K562 (cell line): ENCODE measurements around the gene DPP9. TPM values are rescaled to one million over a fixed set of nuclear protein-coding genes. Genes with fewer than 3 reads are reported as not detected.
A peak's percentile ranks its signal among the peaks of the same experiment; 100 is the strongest.

Source experiments
- ATAC-seq: fragments of 200-7000 bp; cut with Tn5 transposase; 3 replicates; pipeline ENCODE4 v1.9.1; 2020; ENCODE audit warnings: moderate library complexity
- BruUV-seq: library from RNA; stranded (reverse); fragments of 400-500 nt; replicated peaks from 2 replicates; lab custom pipeline; 2021; lab: Mats Ljungman, UMichigan
- CTCF ChIA-PET: fragments of 300-600 bp; formaldehyde crosslinking; extraction: SDS; loops from one replicate; lab custom pipeline; 2021; ENCODE audit warnings: low intra/inter-chr PET ratio; lab: Yijun Ruan, JAX
- POLR2A ChIA-PET: fragments of 300-600, 350-650 bp; sonication (Branson Sonifier 250); formaldehyde crosslinking; extraction: SDS; loops from one replicate; lab custom pipeline; 2021; ENCODE audit warnings: antibody characterized with exemption, inconsistent platforms; lab: Yijun Ruan, JAX
- DNase-seq, 4 experiments: peaks; one replicate each; pipeline versions ENCODE4 v3.0.0 to v3.0.0-alpha.2; 2011 to 2018; ENCODE audit warnings: low spot score in 3 of 4, mixed read lengths in 3 of 4; ENCODE audit errors: extremely low read depth in 1 of 4
- FAIRE-seq: peaks from 2 replicates; lab custom pipeline; 2011; peaks lifted over from hg19 to GRCh38; lab: Jason Lieb, UNC
- H2AFZ ChIP-seq: 2 replicates; pipeline ENCODE4 v1.6.0; 2011; ENCODE audit warnings: low read depth, low read length, control low read depth, inconsistent platforms
- H3K27ac ChIP-seq: fragments of 200-600 bp; 3 replicates; pipeline ENCODE4 v1.8.0; 2011; ENCODE audit warnings: low read depth, mild to moderate bottlenecking, control low read depth, inconsistent platforms, low read length, moderate library complexity, mixed read lengths; ENCODE audit errors: extremely low read depth
- H3K27me3 ChIP-seq, 2 experiments: fragments of 300-600 bp in 1 of 2; 2 replicates in 1 of 2; 3 replicates in 1 of 2; pipeline versions ENCODE4 v1.6.0 to v1.8.0; 2011; ENCODE audit warnings: inconsistent platforms in 2 of 2, low read length in 2 of 2, mild to moderate bottlenecking in 1 of 2, mixed read lengths in 1 of 2, moderate library complexity in 1 of 2; ENCODE audit not compliant: control insufficient read depth in 2 of 2, insufficient read depth in 2 of 2
- H3K36me3 ChIP-seq: fragments of 300-600 bp; 3 replicates; pipeline ENCODE4 v1.8.0; 2011; ENCODE audit warnings: mild to moderate bottlenecking, low read length, inconsistent platforms; ENCODE audit not compliant: control insufficient read depth, insufficient read depth
- H3K4me1 ChIP-seq, 2 experiments: fragments of 200-600 bp in 1 of 2; replicated peaks in 1 of 2; 2 replicates in 1 of 2; 3 replicates in 1 of 2; pipeline versions ENCODE4 v1.5.1 to v1.8.0; 2011; ENCODE audit warnings: inconsistent platforms in 2 of 2, low read length in 2 of 2, mild to moderate bottlenecking in 1 of 2, mixed read lengths in 1 of 2, moderate library complexity in 1 of 2; ENCODE audit not compliant: control insufficient read depth in 2 of 2, insufficient read depth in 2 of 2
- H3K4me2 ChIP-seq: 2 replicates; pipeline ENCODE4 v1.6.1; 2011; ENCODE audit warnings: low read length, control low read depth, inconsistent platforms, mixed read lengths; ENCODE audit not compliant: insufficient read depth
- H3K4me3 ChIP-seq: fragments of 200-600 bp; sonication (generic), shearing (Covaris generic); 2 replicates; pipeline ENCODE4 v1.5.1; 2016; ENCODE audit warnings: control low read depth, inconsistent platforms
- H3K79me2 ChIP-seq: fragments of 200-600 bp; 3 replicates; pipeline ENCODE4 v1.8.0; 2011; ENCODE audit warnings: low read length, inconsistent platforms; ENCODE audit not compliant: control insufficient read depth, insufficient read depth
- H3K9ac ChIP-seq, 2 experiments: 2 replicates each; pipeline versions ENCODE4 v1.6.0 to v1.6.1; 2011; ENCODE audit warnings: low read depth in 2 of 2, low read length in 2 of 2, control low read depth in 1 of 2, inconsistent platforms in 1 of 2, mild to moderate bottlenecking in 1 of 2, mixed read lengths in 1 of 2; ENCODE audit not compliant: insufficient read depth in 1 of 2
- H3K9me1 ChIP-seq: one replicate; pipeline ENCODE4 v1.6.0; 2011; ENCODE audit warnings: inconsistent platforms, mild to moderate bottlenecking, low read length, moderate library complexity; ENCODE audit not compliant: control insufficient read depth, insufficient read depth
- H3K9me3 ChIP-seq: replicated peaks from 2 replicates; pipeline ENCODE4 v1.5.1; 2011; ENCODE audit warnings: low read depth, low read length, inconsistent platforms; ENCODE audit not compliant: control insufficient read depth, insufficient read depth
- H4K20me1 ChIP-seq: replicated peaks from 2 replicates; pipeline ENCODE4 v1.6.1; 2011; ENCODE audit warnings: low read length, inconsistent platforms, mixed read lengths; ENCODE audit not compliant: control insufficient read depth, insufficient read depth
- ATF1 ChIP-seq, 2 experiments: fragments of 450-650 bp in 1 of 2; IDR thresholded peaks; 2 replicates each; pipeline ENCODE4 v1.6.1; 2016; ENCODE audit warnings: missing compliant biosample characterization in 1 of 2, missing genetic modification characterization in 1 of 2
- GABPA ChIP-seq: fragments of 200-800 bp; sonication (Bioruptor generic); conservative IDR thresholded peaks from 2 replicates; pipeline ENCODE4 v1.6.1; 2016; ENCODE audit warnings: low read depth, missing genetic modification characterization, missing compliant biosample characterization
- IRF2 ChIP-seq: sonication (generic); formaldehyde crosslinking; IDR thresholded peaks from 2 replicates; pipeline ENCODE4 v1.8.1; 2022; ENCODE audit warnings: mild to moderate bottlenecking, missing genetic modification reagents
- MTA1 ChIP-seq: fragments of 450-650 bp; IDR thresholded peaks from 2 replicates; pipeline ENCODE4 v1.6.1; 2017; ENCODE audit warnings: borderline replicate concordance
- PHF20 ChIP-seq: fragments of 450-650 bp; IDR thresholded peaks from 2 replicates; pipeline ENCODE4 v1.6.1; 2018; ENCODE audit not compliant: partially characterized antibody
- SRSF7 ChIP-seq: fragments of 200-400 bp; formaldehyde crosslinking; optimal IDR thresholded peaks from 2 replicates; pipeline ENCODE3; 2017; ENCODE audit warnings: mild to moderate bottlenecking, low read depth, low read length
- TAF7 ChIP-seq: fragments of 450-650 bp; IDR thresholded peaks from 2 replicates; pipeline ENCODE4 v1.6.1; 2016; ENCODE audit warnings: missing genetic modification characterization, missing compliant biosample characterization
- ZNF174 ChIP-seq: fragments of 250-450 bp; sonication (Bioruptor Pico); IDR thresholded peaks from 2 replicates; pipeline ENCODE4 v1.4.0; 2020; ENCODE audit warnings: mild to moderate bottlenecking
- ZNF232 ChIP-seq: sonication (generic); formaldehyde crosslinking; IDR thresholded peaks from 2 replicates; pipeline ENCODE4 v1.8.0; 2022; ENCODE audit warnings: mild to moderate bottlenecking, missing genetic modification reagents
- ZNF384 ChIP-seq: IDR thresholded peaks from 2 replicates; pipeline ENCODE4 v1.6.1; 2012; ENCODE audit warnings: low read depth, low read length, improper control_type of control experiment
- ZNF75A ChIP-seq: fragments of 450-650 bp; formaldehyde crosslinking; IDR thresholded peaks from 2 replicates; pipeline ENCODE4 v1.4.0; 2020; ENCODE audit warnings: mild to moderate bottlenecking
- WGBS: fragments of 100-300 bp; shearing (Covaris generic); methylation state at CpG from one replicate; pipeline ENCODE4 v1.1.6; 2016; ENCODE audit warnings: low coverage, mixed read lengths; ENCODE audit not compliant: insufficient coverage; ENCODE audit errors: missing lambda C conversion rate; 5-methylcytosine and 5-hydroxymethylcytosine counted together
- in situ Hi-C: fragments of 300-500 bp; cut with MboI; formaldehyde crosslinking; loops from 4 replicates; pipeline ENCODE4 v1.15.0; 2018; ENCODE audit warnings: inconsistent platforms, mixed read lengths
- intact Hi-C: fragments of 100-400 bp; cut with micrococcal nuclease; formaldehyde crosslinking; loops from 2 replicates; pipeline ENCODE4 v1.14.2; 2022
- polyA plus RNA-seq, 8 experiments: library from polyadenylated mRNA; depleted of rRNA in 4 of 8; stranded (reverse) in 5 of 8; unstranded in 3 of 8; fragments of >200 nt; fragmentation: Nextera tagmentation in 2 of 8; fragmentation: Illumina TruSeq in 1 of 8; extraction: Ambion mirVana in 2 of 8; extraction: Trizol in 1 of 8; gene quantifications; 2 replicates each; pipeline versions ENCODE4 v1.2.1 to v1.2.3, GENCODE V29; 2011 to 2014; ENCODE audit warnings: inconsistent platforms in 1 of 8, missing spikeins in 1 of 8
- total RNA-seq, 7 experiments: library from RNA; depleted of rRNA in 6 of 7; stranded (reverse); fragments of >200 nt in 6 of 7; fragmentation: Illumina TruSeq in 2 of 7; extraction: Trizol in 2 of 7; gene quantifications; 2 replicates each; pipeline versions ENCODE4 v1.2.1 to v1.2.3, GENCODE V29; 2011 to 2021; ENCODE audit warnings: low replicate concordance in 1 of 7
- TF ChIP-seq, protein P1 (sequence below): fragments of 250-450 bp; sonication (Bioruptor Pico); IDR thresholded peaks from 2 replicates; pipeline ENCODE4 v1.5.0; 2021; ENCODE audit warnings: mild to moderate bottlenecking, moderate library complexity
- TF ChIP-seq, protein P2 (sequence below): sonication (generic); formaldehyde crosslinking; IDR thresholded peaks from 2 replicates; pipeline ENCODE4 v1.8.1; 2022; ENCODE audit warnings: missing genetic modification reagents
- TF ChIP-seq, protein P3 (sequence below), 2 experiments: IDR thresholded peaks; 2 replicates each; pipeline ENCODE4 v1.6.1; 2011; ENCODE audit warnings: borderline replicate concordance in 1 of 2, control low read depth in 1 of 2, low read depth in 1 of 2, low read length in 1 of 2, mild to moderate bottlenecking in 1 of 2, mixed read lengths in 1 of 2, moderate library complexity in 1 of 2; ENCODE audit not compliant: insufficient read depth in 1 of 2, insufficient read length in 1 of 2, poor library complexity in 1 of 2, severe bottlenecking in 1 of 2; ENCODE audit errors: extremely low read depth in 1 of 2

The DPP9 gene
- total and polyA plus RNA-seq, 9 of the 15 experiments (the other 6 are each of a cell fraction or from before 2014, with no cell fraction given): 0.90 to 66.7 (median 24.5) TPM

DNA sequence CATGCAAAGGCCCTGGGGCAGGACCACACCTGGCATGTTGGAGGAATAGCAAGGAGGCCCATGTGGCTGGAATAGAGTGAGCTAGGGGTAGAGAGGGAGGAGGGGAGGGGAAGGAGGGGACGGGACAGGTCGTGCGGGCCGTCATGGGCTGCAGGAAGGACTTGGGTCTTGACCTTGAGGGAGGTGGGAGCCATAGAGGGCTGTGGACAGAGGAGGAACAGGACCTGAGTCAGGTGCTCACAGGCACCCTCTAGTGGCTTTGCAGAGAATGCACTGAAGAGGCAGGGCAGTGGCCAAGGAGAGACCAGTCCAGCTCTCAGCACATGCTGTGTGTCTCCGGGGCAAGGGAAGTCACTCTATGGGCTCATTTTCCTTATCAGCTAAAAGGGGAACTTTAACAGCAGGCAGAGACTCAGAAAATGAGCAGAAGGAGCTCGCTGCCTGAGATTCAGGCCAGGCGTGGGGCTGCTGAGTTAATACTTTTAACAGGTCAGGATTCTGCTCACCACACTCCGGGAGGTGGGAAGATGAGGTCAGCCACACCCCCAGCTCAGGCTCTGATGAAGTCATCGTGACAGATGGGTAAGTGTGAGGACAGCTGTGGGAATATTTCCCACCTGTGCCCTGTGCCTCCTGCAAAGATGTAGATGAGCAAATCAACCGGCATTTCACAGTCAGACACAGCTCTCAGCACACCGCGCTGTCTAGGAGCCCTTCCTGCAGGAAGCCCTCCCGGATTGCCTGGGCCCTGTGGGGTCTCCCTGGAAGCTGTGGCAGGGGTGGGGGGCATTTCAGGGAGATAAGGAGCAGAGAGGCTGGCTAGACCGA lies 90.3 kb downstream of the DPP9 start:
- BruUV-seq: no TSS peak
- intact Hi-C loops: loop anchor here (1.0 kb wide), 1 partner anchor 58 kb away; no protein-coding TSS in a partner anchor
- 16% methylated on average over 13 of the region's 14 CpGs for WGBS
- no peak overlapping the region for H3K4me3 ChIP-seq
- H3K79me2 ChIP-seq: no peaks in the 10 kb centered on the region
- H3K9me1 ChIP-seq: no peaks in the 10 kb centered on the region
- no peaks in the 10 kb centered on the region for H3K9me3 ChIP-seq
- peak overlapping the region; percentile 70 for H2AFZ ChIP-seq
- peak overlapping the region; percentile 53; the same call in 2 of the 3 replicates for H3K27ac ChIP-seq
- ATAC-seq (peak; percentile 89), DNase-seq (peak; percentile 81 to 88 (median 82)), FAIRE-seq (peak; percentile 95)
- H4K20me1 ChIP-seq: no peaks in the 10 kb centered on the region
- ChIA-PET CTCF (interaction anchor here (0.7 to 1.4 kb wide), 4 partner anchors 9 to 75 kb away, joined by 3 to 4 read pairs (median 4); no protein-coding TSS in a partner anchor), POLR2A (interaction anchor here (0.5 to 1.3 kb wide), 8 partner anchors 10 to 349 kb away, joined by 3 to 5 read pairs (median 4); partner anchors contain the start of gene PLIN4)
- H3K4me2 ChIP-seq: peak overlapping the region; percentile 61
- no peaks in the 10 kb centered on the region for H3K27me3 ChIP-seq
- peaks cover 25 to 35% of the 10 kb centered on the region in 2 experiments for H3K4me1 ChIP-seq
- H3K36me3 ChIP-seq: no peaks in the 10 kb centered on the region
- in situ Hi-C loops: no loop called here
- H3K9ac ChIP-seq: peak overlapping the region in 1 of 2 experiments; percentile 28; a peak in 2 of 4 replicates
- TF ChIP-seq ZNF384: no peak
- TF ChIP-seq IRF2 (CRISPR knock-in tag): no peak
- TF ChIP-seq ZNF75A (CRISPR knock-in tag): no peak
- no peak for TF ChIP-seq SRSF7
- TF ChIP-seq, protein P1, sequence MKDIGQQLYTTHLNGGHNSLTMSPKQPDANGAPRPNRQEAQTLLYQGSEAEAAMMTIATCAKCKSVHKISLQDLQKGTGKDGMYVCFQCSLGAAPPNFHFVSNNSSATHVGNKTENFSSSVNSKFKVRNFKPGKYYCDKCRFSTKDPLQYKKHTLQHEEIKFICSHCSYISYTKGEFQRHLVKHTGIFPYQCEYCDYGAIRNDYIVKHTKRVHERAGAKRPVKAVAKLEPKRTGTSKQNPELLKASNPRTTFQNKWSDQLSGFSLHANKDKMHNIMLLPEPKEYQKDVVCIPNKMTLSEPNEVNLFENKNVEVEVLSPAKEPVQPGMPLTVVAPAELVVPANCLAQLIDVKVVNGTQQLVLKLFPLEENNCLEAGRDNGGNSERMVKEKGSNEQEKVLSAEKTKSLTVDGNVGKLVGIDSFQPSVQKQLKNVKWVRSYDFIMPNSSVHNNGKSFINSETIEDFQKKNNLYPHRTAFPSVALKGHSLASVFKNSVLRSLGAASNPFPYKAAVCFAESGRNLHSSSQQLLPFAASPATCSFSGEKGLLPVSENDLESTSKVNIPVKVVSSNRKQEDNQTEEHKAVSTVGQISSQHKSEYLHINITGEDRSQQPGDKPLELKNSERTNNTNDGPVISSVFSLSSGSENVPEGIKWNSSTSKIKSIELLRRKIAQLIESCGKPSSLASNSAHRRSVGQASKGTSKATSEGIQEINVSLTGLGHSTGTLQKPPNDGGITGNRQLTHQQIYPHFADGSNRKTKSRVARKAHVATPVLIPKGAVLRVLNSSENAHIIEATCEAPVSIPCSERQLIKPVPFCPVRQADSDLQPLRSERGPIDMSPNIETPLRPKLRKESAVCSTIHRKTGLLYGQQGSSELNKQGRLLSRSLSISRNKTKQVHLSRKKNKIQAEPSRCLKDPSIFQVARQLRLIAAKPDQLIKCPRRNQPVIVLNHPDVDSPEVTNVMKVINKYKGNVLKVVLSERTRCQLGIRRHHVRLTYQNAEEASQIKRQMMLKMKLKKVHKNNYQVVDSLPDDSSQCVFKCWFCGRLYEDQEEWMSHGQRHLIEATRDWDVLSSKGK: no peak
- TF ChIP-seq TAF7: no peak
- TF ChIP-seq, protein P2, sequence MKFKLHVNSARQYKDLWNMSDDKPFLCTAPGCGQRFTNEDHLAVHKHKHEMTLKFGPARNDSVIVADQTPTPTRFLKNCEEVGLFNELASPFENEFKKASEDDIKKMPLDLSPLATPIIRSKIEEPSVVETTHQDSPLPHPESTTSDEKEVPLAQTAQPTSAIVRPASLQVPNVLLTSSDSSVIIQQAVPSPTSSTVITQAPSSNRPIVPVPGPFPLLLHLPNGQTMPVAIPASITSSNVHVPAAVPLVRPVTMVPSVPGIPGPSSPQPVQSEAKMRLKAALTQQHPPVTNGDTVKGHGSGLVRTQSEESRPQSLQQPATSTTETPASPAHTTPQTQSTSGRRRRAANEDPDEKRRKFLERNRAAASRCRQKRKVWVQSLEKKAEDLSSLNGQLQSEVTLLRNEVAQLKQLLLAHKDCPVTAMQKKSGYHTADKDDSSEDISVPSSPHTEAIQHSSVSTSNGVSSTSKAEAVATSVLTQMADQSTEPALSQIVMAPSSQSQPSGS (CRISPR knock-in tag): no peak
- no peak for TF ChIP-seq ZNF232
- TF ChIP-seq, protein P3, sequence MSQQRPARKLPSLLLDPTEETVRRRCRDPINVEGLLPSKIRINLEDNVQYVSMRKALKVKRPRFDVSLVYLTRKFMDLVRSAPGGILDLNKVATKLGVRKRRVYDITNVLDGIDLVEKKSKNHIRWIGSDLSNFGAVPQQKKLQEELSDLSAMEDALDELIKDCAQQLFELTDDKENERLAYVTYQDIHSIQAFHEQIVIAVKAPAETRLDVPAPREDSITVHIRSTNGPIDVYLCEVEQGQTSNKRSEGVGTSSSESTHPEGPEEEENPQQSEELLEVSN (IDR thresholded peaks at IDR 0.05; ENCODE audit: borderline replicate concordance in 1 of 2, extremely low read depth in 1 of 2, insufficient read depth in 1 of 2, insufficient read length in 1 of 2, low read depth in 1 of 2, low read length in 1 of 2, poor library complexity in 1 of 2, severe bottlenecking in 1 of 2): peak in 1 of 2 experiments; percentile 59
- peak; percentile 81 for TF ChIP-seq PHF20
- 0 out of 2 replicates have a peak, but pooled peaks have one; percentile 56 for TF ChIP-seq MTA1
- TF ChIP-seq GABPA (tag): no peak
- TF ChIP-seq ATF1 (CRISPR knock-in tag; IDR thresholded peaks at IDR 0.05): no peak
- peak; percentile 44; the same call in 1 of the 2 replicates for TF ChIP-seq ATF1 (tag; IDR thresholded peaks at IDR 0.05)
- no peak for TF ChIP-seq ZNF174 (CRISPR knock-in tag)
